Fibroblast of skin of left biceps (primary cell): ENCODE results near the gene MGA.

ENCODE experiments used
- DNase-seq, 2 experiments: peaks; one replicate each; pipeline ENCODE4 v3.0.0-alpha.2; 2013; ENCODE audit warnings: low read depth in 2 of 2

MGA gene

DNA sequence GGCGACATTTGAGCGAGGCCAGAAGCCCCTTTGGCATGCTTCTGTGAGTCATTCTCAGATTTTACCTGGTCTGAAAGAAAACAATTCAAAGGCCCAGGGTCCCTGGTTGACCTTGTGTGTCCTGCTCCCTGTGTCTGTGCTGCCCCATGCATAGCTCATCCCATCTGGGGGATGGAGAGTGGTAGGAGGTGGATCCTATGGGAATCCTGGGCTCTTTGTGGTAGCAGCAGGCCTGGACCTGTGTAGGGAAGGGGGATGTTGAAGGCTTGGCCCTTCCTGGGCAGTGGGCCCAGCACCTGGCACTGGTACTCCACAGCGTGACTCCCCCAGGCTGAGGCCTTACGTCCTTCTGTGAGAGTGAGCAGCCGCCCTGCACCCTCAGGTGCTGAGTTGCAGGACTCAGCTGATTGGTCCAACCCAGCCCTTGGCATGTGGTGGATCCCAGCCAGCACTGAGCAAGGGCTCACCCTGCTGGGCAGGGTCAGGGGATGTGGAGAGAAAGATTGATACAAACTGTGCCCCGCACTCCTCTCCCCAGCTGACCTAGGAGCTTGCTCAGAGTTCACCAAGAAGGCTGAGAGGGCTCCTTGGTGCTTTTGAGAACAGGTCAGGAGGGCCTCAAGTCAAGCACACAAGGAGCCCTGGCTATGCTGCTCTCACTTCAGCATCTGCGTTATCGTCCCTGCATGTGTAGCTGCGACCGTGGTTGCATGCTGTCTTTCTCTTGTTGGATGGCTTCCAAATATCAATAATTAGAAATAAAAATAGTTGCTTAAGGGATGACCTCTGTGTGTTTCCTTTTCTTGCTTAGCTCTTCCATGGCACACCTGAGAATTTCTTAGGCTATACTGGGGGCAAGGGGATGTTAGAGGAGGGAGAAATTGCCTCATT is 146.3 kb downstream of the MGA start:
- no peak for DNase-seq

DNA sequence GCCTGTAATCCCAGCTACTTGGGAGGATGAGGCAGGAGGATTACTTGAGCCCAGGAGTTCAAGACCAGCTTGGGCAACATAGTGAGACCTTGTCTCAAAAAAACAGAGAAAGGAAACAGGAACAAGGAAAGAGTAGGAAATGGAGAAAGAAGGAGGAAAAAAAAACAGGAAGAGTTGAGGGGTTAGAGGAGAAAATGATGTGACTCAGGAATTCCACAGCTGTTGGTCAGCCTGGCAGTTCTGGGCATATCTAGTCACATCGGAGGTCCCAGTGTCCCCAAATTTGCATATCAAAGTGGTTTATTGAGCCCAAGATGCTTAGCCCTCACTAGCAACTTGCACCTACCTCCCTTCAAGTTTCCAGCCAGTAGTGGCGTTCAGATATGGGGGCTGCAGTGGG is 148.9 kb downstream of the MGA start:
- no peak for DNase-seq

- no peak for DNase-seq
Measured at GRCh38 chr15:41809526-41810220, 149.5 kb downstream of the MGA start.

DNA sequence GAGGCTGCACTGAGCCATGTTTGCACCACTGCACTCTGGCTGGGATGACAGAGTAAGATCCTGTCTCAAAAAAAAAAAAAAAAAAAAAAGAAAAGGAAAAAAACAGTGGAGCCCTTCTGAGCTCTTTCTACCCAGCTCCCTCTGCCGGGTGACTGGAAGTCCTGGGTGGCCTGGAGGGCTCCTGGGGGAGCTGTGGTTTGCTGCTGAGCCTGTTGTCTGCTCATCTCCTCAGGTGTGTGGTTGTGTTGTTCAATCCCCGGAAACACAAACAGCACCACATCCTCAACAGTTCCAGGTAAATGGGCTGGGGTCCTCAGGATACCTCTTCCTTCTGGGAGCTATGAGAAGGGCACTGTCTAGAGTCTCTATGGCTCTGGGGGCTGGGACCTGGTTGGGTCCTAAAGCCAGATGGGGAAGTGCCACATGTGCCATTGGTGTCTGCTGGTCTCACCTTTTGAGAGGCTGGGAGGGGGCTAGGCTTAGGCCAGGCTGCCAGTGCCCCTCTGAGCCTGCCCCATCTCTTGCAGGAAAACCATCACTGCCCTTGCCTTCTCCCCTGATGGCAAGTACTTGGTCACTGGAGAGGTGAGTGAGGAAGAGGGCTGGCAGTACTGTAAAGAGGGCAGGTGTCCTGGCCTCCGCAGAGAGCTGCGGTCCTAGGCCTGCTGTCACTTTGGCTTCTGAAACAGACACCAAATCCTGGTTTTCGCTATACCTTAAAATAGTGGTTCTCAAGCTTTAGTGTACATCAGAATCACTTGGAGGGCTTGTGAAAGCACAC is 150.6 kb downstream of the MGA start:
- DNase-seq, result no peak

DNA sequence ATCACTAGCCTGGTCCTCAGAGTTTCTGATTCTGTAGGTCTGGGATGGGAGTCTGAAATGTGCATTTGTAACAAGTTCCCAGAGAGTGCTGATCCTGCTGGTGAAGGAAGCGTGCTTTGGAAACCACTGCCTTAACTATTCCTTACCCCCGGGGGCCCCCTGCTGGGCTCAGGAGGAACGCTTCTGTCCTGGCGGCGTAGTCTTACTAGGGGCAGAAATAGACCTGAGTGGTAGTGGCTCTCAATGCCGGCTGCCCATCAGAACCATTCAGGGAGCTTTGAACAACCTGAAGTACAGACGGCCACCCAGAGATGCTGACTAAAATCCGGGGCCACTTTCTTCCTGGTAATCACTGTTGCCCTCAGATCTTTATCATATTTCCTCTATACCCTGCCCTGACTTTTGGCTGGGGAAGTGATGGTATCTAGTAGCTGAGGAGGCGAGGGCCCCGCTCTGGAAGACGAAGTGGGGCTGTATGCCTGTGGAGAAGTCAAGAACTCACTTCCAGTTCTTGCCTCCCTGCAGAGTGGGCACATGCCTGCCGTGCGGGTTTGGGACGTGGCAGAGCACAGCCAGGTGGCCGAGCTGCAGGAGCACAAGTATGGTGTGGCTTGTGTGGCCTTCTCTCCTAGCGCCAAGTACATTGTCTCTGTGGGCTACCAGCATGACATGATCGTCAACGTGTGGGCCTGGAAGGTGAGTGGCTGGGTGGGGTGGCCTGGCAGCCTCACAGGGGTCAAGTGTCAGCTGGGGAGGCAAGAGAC is 151.4 kb downstream of the MGA start:
- peak in 1 of 2 experiments; percentile 41 for DNase-seq

GRCh38 chr15:41812820-41813375 is 152.7 kb downstream of the MGA start:
- DNase-seq, result no peak

DNA sequence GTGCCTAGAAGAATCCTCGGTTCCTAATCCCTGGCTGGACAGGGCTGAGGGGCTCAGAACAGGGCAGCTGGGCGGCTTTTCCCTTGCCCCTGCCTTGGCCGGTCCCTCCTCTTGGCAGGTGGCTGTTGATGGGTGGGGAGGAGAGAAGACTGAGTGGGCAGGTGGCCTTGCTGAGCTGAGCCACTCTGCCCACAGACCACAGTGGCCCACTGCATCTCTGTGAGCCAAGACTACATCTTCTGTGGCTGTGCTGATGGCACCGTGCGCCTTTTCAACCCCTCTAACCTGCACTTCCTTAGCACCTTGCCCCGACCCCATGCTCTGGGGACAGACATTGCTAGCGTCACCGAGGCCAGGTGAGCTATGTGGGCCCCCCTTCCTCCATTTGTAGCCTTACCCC is 153.2 kb downstream of the MGA start:
- no peak for DNase-seq

- DNase-seq, result no peak
Measured at GRCh38 chr15:41814534-41814933, 154.3 kb downstream of the MGA start.

DNA sequence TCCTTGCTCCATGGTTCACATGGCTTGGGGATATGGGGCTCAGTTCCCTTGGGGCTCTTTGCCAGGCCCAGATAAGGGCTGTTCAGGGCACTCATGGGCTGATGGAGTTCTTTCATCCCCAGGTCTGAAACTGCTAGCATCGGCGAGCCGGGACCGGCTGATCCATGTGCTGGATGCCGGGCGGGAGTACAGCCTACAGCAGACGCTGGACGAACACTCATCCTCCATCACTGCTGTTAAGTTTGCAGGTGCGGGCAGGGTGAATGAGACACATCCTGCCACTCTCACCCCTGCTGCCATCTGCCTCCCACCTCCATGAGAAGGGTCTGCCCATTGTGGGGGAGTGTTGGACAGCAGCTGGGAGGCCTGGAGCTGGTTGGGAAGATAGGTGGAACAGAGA is 156.6 kb downstream of the MGA start:
- DNase-seq, result no peak

- no peak for DNase-seq
Measured at GRCh38 chr15:41817327-41817726, 157.1 kb downstream of the MGA start.

GRCh38 chr15:41817781-41818180 is 157.6 kb downstream of the MGA start:
- DNase-seq, result no peak

DNA sequence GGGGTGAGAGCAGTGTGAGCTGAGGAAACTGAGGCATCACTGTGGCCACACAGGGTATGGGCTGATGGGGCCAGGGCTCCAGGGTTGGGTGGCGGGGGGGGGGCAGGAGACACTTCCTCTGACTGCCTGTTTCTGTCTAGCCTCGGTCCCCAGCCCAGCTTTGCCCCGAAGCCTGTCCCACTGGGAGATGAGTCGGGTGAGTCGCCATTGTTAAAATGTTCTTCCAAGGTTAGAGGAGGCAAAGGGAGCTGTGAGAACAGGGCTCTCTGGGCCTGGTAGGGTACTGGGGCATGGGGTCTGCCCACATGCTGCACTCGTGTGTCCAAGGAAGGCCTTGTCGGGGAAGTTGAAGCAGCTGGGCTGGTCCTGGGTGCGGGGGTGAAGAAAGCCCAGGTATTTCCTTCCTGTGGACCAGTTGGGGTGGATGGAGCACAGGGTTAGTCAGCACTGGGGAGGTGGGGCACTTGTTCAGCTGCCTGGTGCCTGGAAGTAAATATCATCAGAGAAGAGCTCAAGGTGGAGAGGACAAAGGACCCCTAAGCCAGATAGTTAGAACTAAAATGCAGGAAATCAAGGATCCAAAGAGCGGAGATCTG is 159.3 kb downstream of the MGA start:
- DNase-seq, result no peak

DNA sequence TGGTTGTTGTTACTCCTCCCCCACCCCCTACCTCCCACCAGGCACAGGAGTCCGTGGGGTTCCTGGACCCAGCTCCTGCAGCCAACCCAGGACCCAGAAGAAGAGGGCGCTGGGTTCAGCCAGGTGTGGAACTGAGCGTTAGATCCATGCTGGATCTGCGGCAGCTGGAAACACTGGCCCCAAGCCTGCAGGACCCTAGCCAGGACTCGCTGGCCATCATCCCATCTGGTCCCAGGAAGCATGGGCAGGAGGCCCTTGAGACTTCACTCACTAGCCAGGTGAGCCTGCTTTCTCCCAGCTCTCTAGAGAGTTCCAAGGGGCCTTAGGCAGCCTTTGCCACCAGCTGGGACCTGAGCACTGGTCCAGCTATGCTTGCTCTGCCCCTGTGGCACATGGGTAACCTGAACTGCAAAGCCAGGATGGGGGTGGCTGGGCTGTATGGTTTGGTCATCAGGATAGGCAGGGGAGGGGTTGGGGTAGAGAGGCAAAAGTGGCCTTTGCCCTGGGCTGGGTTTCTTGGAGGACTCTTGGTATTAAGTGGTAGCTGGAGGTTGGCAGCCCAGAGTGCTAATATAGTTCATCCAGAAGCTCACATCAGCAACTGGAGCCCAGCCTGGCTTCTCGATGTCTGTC is 160.7 kb downstream of the MGA start:
- DNase-seq, result no peak

- DNase-seq, result no peak
Measured at GRCh38 chr15:41821831-41822230, 161.6 kb downstream of the MGA start.

- no peak for DNase-seq
Measured at GRCh38 chr15:41822471-41822870, 162.3 kb downstream of the MGA start.
